IMR-90 (cell line): Measurements from ENCODE around the gene TBC1D1. TPM values are rescaled to one million over a fixed set of nuclear protein-coding genes. Genes with fewer than 3 reads are reported as not detected.

Experiments used
- ATAC-seq: fragments of 200-7000 bp; cut with Tn5 transposase; 2 replicates; pipeline ENCODE4 v1.9.1; 2020; ENCODE audit warnings: low read depth, mild to moderate bottlenecking, moderate library complexity
- BruUV-seq: library from RNA; stranded (reverse); fragments of 400-500 nt; replicated peaks from 2 replicates; lab custom pipeline; 2021; lab: Mats Ljungman, UMichigan
- CTCF ChIA-PET: fragments of 300-600 bp; formaldehyde crosslinking; extraction: SDS; loops from one replicate; lab custom pipeline; 2021; ENCODE audit warnings: antibody characterized with exemption; lab: Yijun Ruan, JAX
- POLR2A ChIA-PET: fragments of 300-600 bp; sonication (Branson Sonifier 250); formaldehyde crosslinking; loops from one replicate; lab custom pipeline; 2022; ENCODE audit warnings: antibody characterized with exemption; ENCODE audit not compliant: unreplicated experiment; lab: Charles Lee
- DNase-seq: peaks from one replicate; pipeline ENCODE4 v3.0.0; 2013
- H2AFZ ChIP-seq: replicated peaks from 2 replicates; pipeline ENCODE3; 2013; ENCODE audit warnings: low read length, mild to moderate bottlenecking; ENCODE audit not compliant: poor library complexity
- H2AK5ac ChIP-seq: 2 replicates; pipeline ENCODE4 v1.6.1; 2013; ENCODE audit warnings: low read depth, low read length, inconsistent platforms
- H2AK9ac ChIP-seq: replicated peaks from 2 replicates; pipeline ENCODE3; 2013; ENCODE audit warnings: mild to moderate bottlenecking, low read depth, low read length, moderate library complexity; ENCODE audit not compliant: poor library complexity
- H2BK120ac ChIP-seq: 2 replicates; pipeline ENCODE4 v1.6.1; 2013; ENCODE audit warnings: low read depth, low read length, inconsistent platforms
- H2BK15ac ChIP-seq: 3 replicates; pipeline ENCODE4 v1.6.1; 2013; ENCODE audit warnings: low read depth, low read length, inconsistent platforms
- H2BK20ac ChIP-seq: 2 replicates; pipeline ENCODE4 v1.6.1; 2013; ENCODE audit warnings: low read depth, mild to moderate bottlenecking, inconsistent platforms, low read length, moderate library complexity
- H2BK5ac ChIP-seq: 2 replicates; pipeline ENCODE4 v1.6.1; 2013; ENCODE audit warnings: mild to moderate bottlenecking, low read depth, low read length, inconsistent platforms; ENCODE audit not compliant: poor library complexity, severe bottlenecking
- H3K14ac ChIP-seq: replicated peaks from 2 replicates; pipeline ENCODE4 v1.6.1; 2013; ENCODE audit warnings: low read depth, low read length, inconsistent platforms
- H3K18ac ChIP-seq: 2 replicates; pipeline ENCODE4 v1.6.1; 2013; ENCODE audit warnings: low read depth, low read length, control low read depth
- H3K23ac ChIP-seq: 2 replicates; pipeline ENCODE4 v1.6.1; 2013; ENCODE audit warnings: low read depth, low read length, inconsistent platforms
- H3K27ac ChIP-seq: 2 replicates; pipeline ENCODE4 v1.5.1; 2013; ENCODE audit warnings: mild to moderate bottlenecking, control low read depth, low read length; ENCODE audit not compliant: insufficient read depth
- H3K27me3 ChIP-seq: 2 replicates; pipeline ENCODE4 v1.6.1; 2013; ENCODE audit warnings: low read length; ENCODE audit not compliant: control insufficient read depth, insufficient read depth
- H3K36me3 ChIP-seq: 2 replicates; pipeline ENCODE4 v1.6.1; 2013; ENCODE audit warnings: low read length, mixed read lengths; ENCODE audit not compliant: control insufficient read depth, insufficient read depth
- H3K4ac ChIP-seq: 2 replicates; pipeline ENCODE4 v1.6.1; 2013; ENCODE audit warnings: low read depth, low read length, inconsistent platforms
- H3K4me1 ChIP-seq: 2 replicates; pipeline ENCODE4 v1.6.1; 2013; ENCODE audit warnings: low read length, mixed read lengths; ENCODE audit not compliant: control insufficient read depth, insufficient read depth
- H3K4me2 ChIP-seq: 2 replicates; pipeline ENCODE4 v1.6.1; 2013; ENCODE audit warnings: low read depth, mild to moderate bottlenecking, control low read depth, low read length, moderate library complexity
- H3K4me3 ChIP-seq: 2 replicates; pipeline ENCODE4 v1.5.1; 2013; ENCODE audit warnings: low read depth, mild to moderate bottlenecking, control low read depth, low read length, moderate library complexity; ENCODE audit not compliant: insufficient read depth
- H3K56ac ChIP-seq: 2 replicates; pipeline ENCODE4 v1.6.1; 2013; ENCODE audit warnings: low read length, inconsistent platforms; ENCODE audit not compliant: insufficient read depth; ENCODE audit errors: extremely low read depth
- H3K79me1 ChIP-seq, 2 experiments: 2 replicates each; pipeline ENCODE4 v1.6.1; 2013; ENCODE audit warnings: low read length in 2 of 2, inconsistent platforms in 1 of 2, low read depth in 1 of 2
- H3K9ac ChIP-seq: 2 replicates; pipeline ENCODE4 v1.6.1; 2013; ENCODE audit warnings: low read depth, low read length, control low read depth
- H3K9me1 ChIP-seq: 2 replicates; pipeline ENCODE4 v1.6.1; 2013; ENCODE audit warnings: low read length, inconsistent platforms; ENCODE audit not compliant: insufficient read depth
- H3K9me3 ChIP-seq: 2 replicates; pipeline ENCODE4 v1.6.1; 2013; ENCODE audit warnings: low read length; ENCODE audit not compliant: control insufficient read depth, insufficient read depth
- H4K20me1 ChIP-seq: 2 replicates; pipeline ENCODE4 v1.6.1; 2013; ENCODE audit warnings: low read length, inconsistent platforms; ENCODE audit not compliant: insufficient read depth
- H4K5ac ChIP-seq: 2 replicates; pipeline ENCODE4 v1.6.1; 2013; ENCODE audit warnings: mild to moderate bottlenecking, low read depth, low read length, control low read depth
- H4K8ac ChIP-seq, 2 experiments: 2 replicates each; pipeline ENCODE4 v1.6.1; 2013; ENCODE audit warnings: low read depth in 2 of 2, low read length in 2 of 2, control low read depth in 1 of 2, inconsistent platforms in 1 of 2
- H4K91ac ChIP-seq: 2 replicates; pipeline ENCODE4 v1.6.1; 2013; ENCODE audit warnings: low read depth, low read length, inconsistent platforms; ENCODE audit not compliant: insufficient read depth
- BHLHE40 ChIP-seq: fragments of 150-350 bp; IDR thresholded peaks from 2 replicates; pipeline ENCODE4 v1.6.1; 2016; ENCODE audit warnings: mild to moderate bottlenecking, low read depth, low read length
- FOS ChIP-seq: fragments of 150-350 bp; IDR thresholded peaks from 2 replicates; pipeline ENCODE4 v1.6.1; 2016; ENCODE audit warnings: low read depth, low read length
- MAZ ChIP-seq: IDR thresholded peaks from 2 replicates; pipeline ENCODE4 v1.6.1; 2012; ENCODE audit warnings: low read depth, mild to moderate bottlenecking, low read length, improper control_type of control experiment, moderate library complexity, borderline replicate concordance
- POLR2A ChIP-seq: IDR thresholded peaks from 2 replicates; pipeline ENCODE4 v1.6.1; 2012; ENCODE audit warnings: mild to moderate bottlenecking, low read depth, low read length
- RFX5 ChIP-seq: IDR thresholded peaks from 2 replicates; pipeline ENCODE4 v1.8.0; 2012; ENCODE audit warnings: low read depth, mild to moderate bottlenecking, low read length, moderate library complexity
- WGBS, 2 experiments: methylation state at CpG; one replicate each; pipeline versions ENCODE4 v1.1.5 to v1.1.7; 2013; ENCODE audit warnings: missing lambda C conversion rate in 2 of 2; ENCODE audit not compliant: insufficient read length in 1 of 2; ENCODE audit errors: extremely low coverage in 2 of 2; 5-methylcytosine and 5-hydroxymethylcytosine counted together
- dilution Hi-C: fragments of 300-500 bp; cut with HindIII; formaldehyde crosslinking; loops from one replicate; pipeline ENCODE4 v1.14.3; 2018; ENCODE audit warnings: low sequenced_read_pairs; ENCODE audit not compliant: unreplicated experiment
- in situ Hi-C: fragments of 300-500 bp; cut with MboI; formaldehyde crosslinking; loops from 3 replicates; pipeline ENCODE4 v1.14.3; 2019; ENCODE audit warnings: low sequenced_read_pairs, inconsistent platforms, mixed read lengths
- intact Hi-C: fragments of 100-400 bp; cut with micrococcal nuclease; formaldehyde crosslinking; loops from 2 replicates; pipeline ENCODE4 v1.10.0; 2022
- polyA plus RNA-seq, 3 experiments: library from polyadenylated mRNA; depleted of rRNA; stranded (reverse); fragments of >200 nt; gene quantifications; 2 replicates each; pipeline ENCODE4 v1.2.3, GENCODE V29; 2012; ENCODE audit warnings: low replicate concordance in 1 of 3
- total RNA-seq: library from RNA; depleted of rRNA; stranded (reverse); fragments of >200 nt; gene quantifications from 2 replicates; pipeline ENCODE4 v1.2.3, GENCODE V29; 2012

The TBC1D1 gene
- total and polyA plus RNA-seq, 2 of the 4 experiments (the other 2 are of a cell fraction): 42.4 to 104 TPM

- TF ChIP-seq MAZ: no peak
- TF ChIP-seq RFX5: no peak
- peak; percentile 94 for TF ChIP-seq BHLHE40
- peak; percentile 44; the same call in 1 of the 2 replicates for TF ChIP-seq FOS
- no peak; the same call in 1 of the 2 replicates for TF ChIP-seq POLR2A
- no peak overlapping the region for H3K4me3 ChIP-seq
- in situ Hi-C loops: no loop called here
- peak overlapping the region; percentile 61; the same call in 1 of the 2 replicates for H3K18ac ChIP-seq
- peak overlapping the region; percentile 96 for H2BK120ac ChIP-seq
- H3K27me3 ChIP-seq: no peaks in the 10 kb centered on the region
- H4K5ac ChIP-seq: no peak overlapping the region
- BruUV-seq: no TSS peak
- dilution Hi-C loops: no loop called here
- H4K91ac ChIP-seq: 0 out of 2 replicates have a peak overlapping the region, but pooled peaks have one; percentile 48
- ATAC-seq (no peak), DNase-seq (peak; percentile 31)
- peak overlapping the region; percentile 95; the same call in 1 of the 2 replicates for H3K4ac ChIP-seq
- peaks cover 0 to 5% of the 10 kb centered on the region in 2 experiments; a peak in 1 of 4 replicates for H3K79me1 ChIP-seq
- ChIA-PET POLR2A (no interaction called here), CTCF (interaction anchor here (0.9 to 1.6 kb wide), 3 partner anchors 17 to 30 kb away, joined by 4 to 8 read pairs (median 4); no protein-coding TSS in a partner anchor)
- no peaks in the 10 kb centered on the region for H4K20me1 ChIP-seq
- peak overlapping the region in 1 of 2 experiments; percentile 21; a peak in 1 of 4 replicates for H4K8ac ChIP-seq
- no peaks in the 10 kb centered on the region for H3K36me3 ChIP-seq
- H2AK5ac ChIP-seq: peak overlapping the region; percentile 75; the same call in 1 of the 2 replicates
- no peak overlapping the region for H3K56ac ChIP-seq
- no peak overlapping the region for H2AFZ ChIP-seq
- peak overlapping the region; percentile 87; the same call in 2 of the 3 replicates for H2BK15ac ChIP-seq
- H3K9ac ChIP-seq: no peak overlapping the region
- H3K4me2 ChIP-seq: no peak overlapping the region; the same call in 1 of the 2 replicates
- intact Hi-C loops: loop anchor here (2.0 to 5.0 kb wide), 3 partner anchors 17 to 99 kb away; no protein-coding TSS in a partner anchor
- H3K9me3 ChIP-seq: no peaks in the 10 kb centered on the region; the same call in 1 of the 2 replicates
- peaks cover 16% of the 10 kb centered on the region for H3K4me1 ChIP-seq
- 83 to 92% methylated on average over 1 of the region's 5 CpGs for WGBS, 2 experiments
- H2BK20ac ChIP-seq: peak overlapping the region; percentile 98
- H2BK5ac ChIP-seq: peak overlapping the region; percentile 99
- peaks cover 14% of the 10 kb centered on the region for H3K9me1 ChIP-seq
- peak overlapping the region; percentile 12; the same call in 1 of the 2 replicates for H3K23ac ChIP-seq
- H3K27ac ChIP-seq: peak overlapping the region; percentile 71; the same call in 1 of the 2 replicates
- peak overlapping the region; percentile 33; the same call in 1 of the 2 replicates for H3K14ac ChIP-seq
- H2AK9ac ChIP-seq: no peak overlapping the region
These were observed 270.6 kb downstream of the TBC1D1 start for GRCh38 chr4:38161208-38162113.
